Measurements from ENCODE around the gene CHRDL2. TPM values are rescaled to one million over a fixed set of nuclear protein-coding genes. Genes with fewer than 3 reads are reported as not detected.

The CHRDL2 gene
- total RNA-seq, 1 donor from 2014 or later = not detected

GRCh38 chr11:74776546-74776945 lies 45.3 kb upstream of the CHRDL2 start:
- intact Hi-C loops (cut with DNase I) = no loop called here
- H3K4me1 ChIP-seq = peaks cover 0 to 7% of the 10 kb centered on the region in 2 donors
- DNase-seq (ENCODE audit: low spot score in 2 of 2) = no peak
- H3K27ac ChIP-seq = no peak overlapping the region
- TF ChIP-seq, protein P1, sequence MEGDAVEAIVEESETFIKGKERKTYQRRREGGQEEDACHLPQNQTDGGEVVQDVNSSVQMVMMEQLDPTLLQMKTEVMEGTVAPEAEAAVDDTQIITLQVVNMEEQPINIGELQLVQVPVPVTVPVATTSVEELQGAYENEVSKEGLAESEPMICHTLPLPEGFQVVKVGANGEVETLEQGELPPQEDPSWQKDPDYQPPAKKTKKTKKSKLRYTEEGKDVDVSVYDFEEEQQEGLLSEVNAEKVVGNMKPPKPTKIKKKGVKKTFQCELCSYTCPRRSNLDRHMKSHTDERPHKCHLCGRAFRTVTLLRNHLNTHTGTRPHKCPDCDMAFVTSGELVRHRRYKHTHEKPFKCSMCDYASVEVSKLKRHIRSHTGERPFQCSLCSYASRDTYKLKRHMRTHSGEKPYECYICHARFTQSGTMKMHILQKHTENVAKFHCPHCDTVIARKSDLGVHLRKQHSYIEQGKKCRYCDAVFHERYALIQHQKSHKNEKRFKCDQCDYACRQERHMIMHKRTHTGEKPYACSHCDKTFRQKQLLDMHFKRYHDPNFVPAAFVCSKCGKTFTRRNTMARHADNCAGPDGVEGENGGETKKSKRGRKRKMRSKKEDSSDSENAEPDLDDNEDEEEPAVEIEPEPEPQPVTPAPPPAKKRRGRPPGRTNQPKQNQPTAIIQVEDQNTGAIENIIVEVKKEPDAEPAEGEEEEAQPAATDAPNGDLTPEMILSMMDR (IDR thresholded peaks at IDR 0.05) = no peak
- no peaks in the 10 kb centered on the region for H3K27me3 ChIP-seq
- H3K9me3 ChIP-seq = no peaks in the 10 kb centered on the region
- no peak overlapping the region for H3K4me3 ChIP-seq
- H3K36me3 ChIP-seq = no peaks in the 10 kb centered on the region

- DNase-seq (ENCODE audit: low spot score in 2 of 2) = no peak
- TF ChIP-seq, protein P1 (IDR thresholded peaks at IDR 0.05) = no peak
- H3K4me1 ChIP-seq = peaks cover 0 to 5% of the 10 kb centered on the region in 2 donors
These were observed 44.5 kb upstream of the CHRDL2 start for GRCh38 chr11:74775762-74776161.

GRCh38 chr11:74773476-74773875 lies 42.2 kb upstream of the CHRDL2 start:
- H3K4me1 ChIP-seq = peaks cover 0 to 2% of the 10 kb centered on the region in 2 donors
- no peak for DNase-seq (ENCODE audit: low spot score in 2 of 2)
- intact Hi-C loops (cut with DNase I) = no loop called here
- no peaks in the 10 kb centered on the region for H3K27me3 ChIP-seq
- no peak overlapping the region for H3K27ac ChIP-seq
- H3K4me3 ChIP-seq = no peak overlapping the region
- TF ChIP-seq, protein P1 (IDR thresholded peaks at IDR 0.05) = no peak
- no peaks in the 10 kb centered on the region for H3K36me3 ChIP-seq
- H3K9me3 ChIP-seq = no peaks in the 10 kb centered on the region

More at GRCh38 chr11:74775762-74776161, 44.5 kb upstream of the CHRDL2 start:
- intact Hi-C loops (cut with DNase I) = no loop called here
- H3K36me3 ChIP-seq = no peaks in the 10 kb centered on the region
- H3K27ac ChIP-seq = no peak overlapping the region
- no peak overlapping the region for H3K4me3 ChIP-seq
- no peaks in the 10 kb centered on the region for H3K9me3 ChIP-seq
- H3K27me3 ChIP-seq = no peaks in the 10 kb centered on the region

DNA sequence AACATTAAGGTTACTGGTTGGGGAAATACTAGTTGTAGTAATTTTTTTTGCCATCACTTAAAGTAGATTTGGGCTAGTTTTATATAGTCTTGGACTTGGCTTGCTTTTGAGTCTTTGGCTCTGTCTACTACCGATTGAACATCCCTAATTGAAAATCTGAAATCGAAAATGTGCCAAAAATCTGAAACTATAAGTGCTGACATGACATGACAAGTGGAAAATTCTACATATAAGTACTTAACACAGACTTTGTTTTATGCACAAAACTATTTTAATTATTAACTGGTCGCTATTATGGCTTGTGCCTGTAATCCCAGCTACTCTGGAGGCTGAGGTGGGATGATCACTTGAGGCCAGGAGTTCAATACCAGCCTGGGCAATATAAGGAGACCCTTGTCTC lies 39.9 kb upstream of the CHRDL2 start:
- intact Hi-C loops (cut with DNase I) = no loop called here
- Histone ChIP-seq H3K4me3 (no peak overlapping the region), H3K27ac (no peak overlapping the region), H3K27me3 (no peaks in the 10 kb centered on the region), H3K9me3 (no peaks in the 10 kb centered on the region), H3K36me3 (no peaks in the 10 kb centered on the region), H3K4me1 (no peaks in the 10 kb centered on the region)
- TF ChIP-seq, protein P1 (IDR thresholded peaks at IDR 0.05) = no peak
- no peak for DNase-seq (ENCODE audit: low spot score in 2 of 2)

GRCh38 chr11:74770456-74770855 lies 39.2 kb upstream of the CHRDL2 start:
- Histone ChIP-seq H3K27me3 (no peaks in the 10 kb centered on the region), H3K4me3 (no peak overlapping the region), H3K4me1 (no peaks in the 10 kb centered on the region), H3K9me3 (no peaks in the 10 kb centered on the region), H3K27ac (no peak overlapping the region), H3K36me3 (no peaks in the 10 kb centered on the region)
- TF ChIP-seq, protein P1 (IDR thresholded peaks at IDR 0.05) = no peak
- intact Hi-C loops (cut with DNase I) = no loop called here
- DNase-seq (ENCODE audit: low spot score in 2 of 2) = no peak
